Measurements from ENCODE around the gene ANKRD16. TPM values are rescaled to one million over a fixed set of nuclear protein-coding genes. Genes with fewer than 3 reads are reported as not detected.
"Not testable (repeated sequence)": the region's sequence is repeated elsewhere in the genome, so short reads cannot be mapped to it uniquely, and the experiment has no call there.

The ANKRD16 gene
- total RNA-seq, 2 donors from 2014 or later, result 3.9 to 5.8 TPM

DNA sequence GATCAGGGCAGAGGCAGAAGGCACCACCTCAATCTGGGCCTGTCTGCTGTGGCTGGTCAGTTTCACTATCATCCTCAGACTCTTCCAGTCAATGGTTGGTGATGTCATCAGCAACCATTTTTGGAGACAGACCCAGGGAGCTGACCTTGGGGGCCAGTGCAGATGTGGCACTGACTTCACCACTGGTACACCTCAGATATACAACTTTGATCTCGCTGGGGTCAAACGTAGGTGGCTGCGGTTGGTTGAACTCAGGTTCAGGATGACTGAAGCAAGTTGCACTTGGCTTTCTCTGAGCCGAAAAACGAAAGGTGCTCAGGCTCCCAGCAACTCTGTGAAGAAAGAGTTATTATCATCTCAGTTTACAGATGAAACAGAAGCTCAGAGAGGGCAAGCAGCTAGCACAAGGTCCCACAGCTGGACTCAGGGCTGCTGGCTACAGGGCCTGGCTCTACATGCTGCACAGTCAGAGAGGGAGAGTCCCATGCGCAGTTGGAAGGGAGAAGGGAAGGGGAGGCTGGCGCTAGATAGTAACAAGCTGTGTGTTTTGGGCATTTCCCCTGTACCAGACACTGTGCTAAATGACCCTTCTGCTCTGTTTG lies 27.2 kb downstream of the ANKRD16 start:
- peak; percentile 63 to 91 for ATAC-seq (replicated peaks in 1 of 2)
- no peak overlapping the region for H3K27ac Mint-ChIP-seq
- no peaks in the 10 kb centered on the region for H3K4me1 Mint-ChIP-seq (ENCODE audit: low read depth)
- peaks cover 0 to 3% of the 10 kb centered on the region in 2 donors for H3K36me3 Mint-ChIP-seq (ENCODE audit: insufficient read depth in 2 of 2)
- H3K27me3 Mint-ChIP-seq (ENCODE audit: low read depth), result no peaks in the 10 kb centered on the region
- peak overlapping the region in 1 of 2 donors; percentile 19 for H3K4me3 Mint-ChIP-seq
- peak; percentile 8 to 10 for DNase-seq
- no peaks in the 10 kb centered on the region for H3K9me3 Mint-ChIP-seq

DNA sequence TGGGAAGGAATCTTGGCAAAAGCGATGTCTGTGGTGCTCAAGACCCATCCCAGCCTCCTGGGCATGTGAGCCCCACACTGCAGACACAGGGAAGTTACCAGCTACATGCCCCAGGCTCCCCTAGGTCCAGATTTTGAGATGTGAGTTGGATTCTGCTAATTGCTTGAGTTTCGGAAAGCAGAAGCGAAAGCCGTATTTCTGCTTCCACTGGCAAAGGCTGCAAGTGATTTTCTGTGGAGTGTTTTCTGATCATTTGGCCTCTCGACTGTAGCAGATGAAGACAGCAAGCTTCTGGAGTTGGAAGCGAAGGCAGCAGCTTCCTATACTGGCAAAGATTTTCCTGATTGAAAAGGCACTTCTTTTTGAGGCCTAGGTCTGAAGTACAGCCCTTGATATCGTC lies 29.6 kb downstream of the ANKRD16 start:
- Mint-ChIP-seq H3K4me3 (no peak overlapping the region), H3K27me3 (ENCODE audit: low read depth) (peaks cover 5% of the 10 kb centered on the region), H3K36me3 (ENCODE audit: insufficient read depth in 2 of 2) (peaks cover 0 to 3% of the 10 kb centered on the region in 2 donors), H3K9me3 (no peaks in the 10 kb centered on the region), H3K4me1 (ENCODE audit: low read depth) (no peaks in the 10 kb centered on the region), H3K27ac (no peak overlapping the region)
- ATAC-seq (replicated peaks in 1 of 2), result no peak
- no peak for DNase-seq

DNA sequence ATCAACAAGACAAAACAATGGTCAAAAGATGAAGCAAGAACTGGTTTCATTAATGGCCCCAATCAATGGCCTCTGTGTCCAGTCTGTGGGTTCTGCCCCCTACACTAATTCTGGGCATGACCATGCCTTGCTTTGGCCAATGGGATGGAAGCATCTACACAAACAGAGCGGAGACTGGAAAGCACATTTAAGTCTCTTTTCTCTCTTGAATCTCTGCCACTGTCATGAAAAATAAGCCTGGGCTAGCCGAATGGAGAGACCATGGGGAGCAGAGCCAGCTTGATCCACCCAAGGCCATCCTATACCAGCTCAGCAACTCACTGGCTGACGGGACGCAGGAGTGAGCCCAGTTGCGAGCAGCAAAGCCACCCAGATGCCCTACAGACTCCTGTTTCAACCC lies 30.9 kb downstream of the ANKRD16 start:
- H3K9me3 Mint-ChIP-seq, result no peaks in the 10 kb centered on the region
- no peak overlapping the region for H3K4me3 Mint-ChIP-seq
- ATAC-seq (replicated peaks in 1 of 2), result no peak
- H3K27me3 Mint-ChIP-seq (ENCODE audit: low read depth), result peaks cover 5% of the 10 kb centered on the region
- H3K4me1 Mint-ChIP-seq (ENCODE audit: low read depth), result no peaks in the 10 kb centered on the region
- peaks cover 0 to 3% of the 10 kb centered on the region in 2 donors for H3K36me3 Mint-ChIP-seq (ENCODE audit: insufficient read depth in 2 of 2)
- DNase-seq, result no peak
- no peak overlapping the region for H3K27ac Mint-ChIP-seq

DNA sequence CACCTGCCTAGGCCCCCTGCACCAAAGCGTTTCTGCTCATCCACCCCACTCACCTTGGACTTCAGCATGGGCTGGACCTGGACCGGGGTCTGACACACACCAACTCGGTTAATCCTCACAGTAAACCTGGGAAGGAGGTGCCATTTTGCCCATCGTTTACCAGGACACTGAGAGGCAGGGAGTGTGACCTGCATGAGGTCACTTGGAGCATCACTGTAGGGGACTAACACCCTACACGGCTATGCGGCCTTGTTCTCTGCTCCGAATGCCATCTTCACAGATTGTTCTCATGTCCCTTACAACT lies 33.0 kb downstream of the ANKRD16 start:
- H3K9me3 Mint-ChIP-seq, result no peaks in the 10 kb centered on the region
- no peaks in the 10 kb centered on the region for H3K36me3 Mint-ChIP-seq (ENCODE audit: insufficient read depth in 2 of 2)
- DNase-seq (no peak), ATAC-seq (replicated peaks in 1 of 2) (no peak)
- no peaks in the 10 kb centered on the region for H3K4me1 Mint-ChIP-seq (ENCODE audit: low read depth)
- H3K27me3 Mint-ChIP-seq (ENCODE audit: low read depth), result peaks cover 11% of the 10 kb centered on the region
- H3K4me3 Mint-ChIP-seq, result no peak overlapping the region
- no peak overlapping the region for H3K27ac Mint-ChIP-seq

DNA sequence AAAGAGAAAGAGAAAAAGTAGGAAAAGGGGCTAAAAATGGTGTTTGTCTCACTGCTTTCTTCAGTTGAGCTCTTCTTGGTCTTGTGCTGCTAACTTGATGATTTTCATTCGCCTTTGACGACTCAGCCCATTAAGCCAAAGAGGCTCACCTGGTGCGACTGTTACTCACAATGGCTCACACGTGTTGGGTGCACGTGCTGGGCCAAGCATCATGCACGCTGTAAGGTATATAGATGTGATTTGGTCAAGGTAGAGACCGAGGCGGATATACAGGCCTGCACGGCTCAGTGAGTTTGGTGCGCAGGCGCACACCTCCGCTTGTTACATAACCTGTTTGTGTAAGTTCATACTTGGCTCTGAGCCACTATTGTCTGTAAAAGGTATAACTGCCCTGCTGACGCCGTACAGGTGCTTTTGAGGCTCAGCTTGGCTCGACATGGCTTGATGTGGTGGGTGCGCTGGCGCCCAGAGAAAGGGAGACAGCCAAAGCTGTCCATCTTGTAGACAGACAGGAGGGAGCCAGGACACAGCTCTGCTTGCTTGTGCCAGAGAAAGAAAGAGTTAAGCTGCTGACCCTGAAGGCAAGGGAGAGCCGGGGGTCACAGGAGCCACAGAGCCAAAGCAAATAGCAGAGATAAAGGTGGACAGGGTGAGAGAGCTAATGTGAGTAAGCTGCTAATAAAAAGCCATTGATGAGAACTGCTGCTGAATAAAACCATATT lies 33.6 kb downstream of the ANKRD16 start:
- Mint-ChIP-seq H3K27me3 (ENCODE audit: low read depth) (peaks cover 11% of the 10 kb centered on the region), H3K4me3 (no peak overlapping the region), H3K4me1 (ENCODE audit: low read depth) (no peaks in the 10 kb centered on the region), H3K9me3 (no peaks in the 10 kb centered on the region), H3K27ac (no peak overlapping the region), H3K36me3 (ENCODE audit: insufficient read depth in 2 of 2) (no peaks in the 10 kb centered on the region)
- no peak for ATAC-seq (replicated peaks in 1 of 2)
- DNase-seq, result no peak

DNA sequence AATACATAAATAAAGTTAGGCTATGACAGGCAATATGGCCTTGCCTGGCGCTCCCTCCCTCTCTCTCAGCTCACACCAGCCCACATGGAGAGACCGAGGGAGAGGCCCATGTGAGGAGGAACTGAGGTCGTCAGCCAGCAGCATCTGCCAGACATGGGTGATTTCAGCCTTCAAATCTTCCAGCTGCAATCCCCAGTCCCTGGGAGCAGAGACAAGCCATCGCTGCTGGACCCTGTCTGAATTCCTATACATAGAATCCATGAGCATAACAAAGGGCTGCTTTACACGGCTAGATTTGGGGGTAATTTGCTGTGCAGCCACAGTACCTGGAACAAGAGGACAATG lies 35.6 kb downstream of the ANKRD16 start:
- H3K27ac Mint-ChIP-seq, result no peak overlapping the region
- no peaks in the 10 kb centered on the region for H3K36me3 Mint-ChIP-seq (ENCODE audit: insufficient read depth in 2 of 2)
- H3K9me3 Mint-ChIP-seq, result no peaks in the 10 kb centered on the region
- no peak overlapping the region for H3K4me3 Mint-ChIP-seq
- DNase-seq (no peak), ATAC-seq (replicated peaks in 1 of 2) (no peak)
- peaks cover 11% of the 10 kb centered on the region for H3K27me3 Mint-ChIP-seq (ENCODE audit: low read depth)
- no peaks in the 10 kb centered on the region for H3K4me1 Mint-ChIP-seq (ENCODE audit: low read depth)

DNA sequence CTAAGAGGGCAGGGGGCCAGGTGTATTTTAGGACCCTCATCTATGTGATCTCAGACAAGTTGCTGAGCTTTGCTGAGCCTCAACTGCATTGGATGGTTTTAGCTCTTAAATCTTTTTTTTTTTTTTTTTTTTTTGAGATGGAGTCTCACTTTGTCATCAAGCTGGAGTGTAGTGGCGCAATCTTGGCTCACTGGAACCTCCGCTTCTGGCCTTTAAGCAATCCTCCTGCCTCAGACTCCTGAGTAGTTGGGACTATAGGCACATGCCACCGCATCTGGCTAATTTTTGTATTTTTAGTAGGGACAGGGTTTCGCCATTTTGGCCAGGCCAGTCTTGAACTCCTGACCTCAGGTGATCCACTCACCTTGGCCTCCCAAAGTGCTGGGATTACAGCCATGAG lies 43.0 kb downstream of the ANKRD16 start:
- not testable (repeated sequence) for H3K36me3 Mint-ChIP-seq (ENCODE audit: insufficient read depth in 2 of 2); DNase-seq; ATAC-seq (replicated peaks in 1 of 2); H3K27me3 Mint-ChIP-seq (ENCODE audit: low read depth); H3K9me3 Mint-ChIP-seq; H3K4me3 Mint-ChIP-seq
- peak overlapping the region; percentile 86 for H3K27ac Mint-ChIP-seq
- H3K4me1 Mint-ChIP-seq (ENCODE audit: low read depth), result peaks cover 40% of the 10 kb centered on the region

DNA sequence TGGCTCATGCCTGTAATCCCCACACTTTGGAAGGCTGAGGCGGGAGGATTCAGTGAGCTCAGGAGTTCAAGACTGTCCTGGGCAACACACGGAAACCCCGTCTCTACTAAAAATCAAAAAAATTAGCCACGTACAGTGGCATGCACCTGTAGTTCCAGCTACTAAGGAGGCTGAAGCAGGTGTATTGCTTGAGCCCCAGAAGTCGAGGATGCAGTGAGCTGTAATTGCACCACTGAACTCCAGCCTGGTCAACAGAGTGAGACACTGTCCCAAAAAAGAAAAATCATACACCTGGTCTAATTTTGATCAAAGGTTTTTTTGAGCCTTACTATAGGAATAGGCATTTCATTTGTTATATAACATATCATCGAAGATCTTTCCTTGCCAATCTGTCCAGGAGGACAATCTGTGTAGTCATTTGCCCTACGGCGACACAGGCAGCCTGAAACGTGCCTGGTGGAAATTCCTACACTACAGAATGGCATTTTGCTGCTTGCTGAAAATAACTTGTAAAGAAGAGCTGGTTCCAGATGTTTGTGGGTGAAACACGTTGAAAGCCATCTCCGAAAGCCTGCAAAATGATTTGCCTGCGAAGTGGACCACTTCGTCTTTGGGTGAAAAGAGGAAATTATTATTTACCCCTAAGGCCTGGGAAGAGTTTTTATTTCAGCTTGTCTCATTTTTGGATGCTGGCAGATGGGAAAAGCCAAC lies 45.2 kb downstream of the ANKRD16 start:
- no peaks in the 10 kb centered on the region for H3K9me3 Mint-ChIP-seq
- H3K36me3 Mint-ChIP-seq (ENCODE audit: insufficient read depth in 2 of 2), result peaks cover 0 to 1% of the 10 kb centered on the region in 2 donors
- DNase-seq (no peak), ATAC-seq (replicated peaks in 1 of 2) (peak in 1 of 2 donors; percentile 3)
- H3K27me3 Mint-ChIP-seq (ENCODE audit: low read depth), result peaks cover 9% of the 10 kb centered on the region
- H3K4me3 Mint-ChIP-seq, result peak overlapping the region; percentile 53 to 55
- H3K27ac Mint-ChIP-seq, result peak overlapping the region; percentile 11
- peaks cover 40% of the 10 kb centered on the region for H3K4me1 Mint-ChIP-seq (ENCODE audit: low read depth)

DNA sequence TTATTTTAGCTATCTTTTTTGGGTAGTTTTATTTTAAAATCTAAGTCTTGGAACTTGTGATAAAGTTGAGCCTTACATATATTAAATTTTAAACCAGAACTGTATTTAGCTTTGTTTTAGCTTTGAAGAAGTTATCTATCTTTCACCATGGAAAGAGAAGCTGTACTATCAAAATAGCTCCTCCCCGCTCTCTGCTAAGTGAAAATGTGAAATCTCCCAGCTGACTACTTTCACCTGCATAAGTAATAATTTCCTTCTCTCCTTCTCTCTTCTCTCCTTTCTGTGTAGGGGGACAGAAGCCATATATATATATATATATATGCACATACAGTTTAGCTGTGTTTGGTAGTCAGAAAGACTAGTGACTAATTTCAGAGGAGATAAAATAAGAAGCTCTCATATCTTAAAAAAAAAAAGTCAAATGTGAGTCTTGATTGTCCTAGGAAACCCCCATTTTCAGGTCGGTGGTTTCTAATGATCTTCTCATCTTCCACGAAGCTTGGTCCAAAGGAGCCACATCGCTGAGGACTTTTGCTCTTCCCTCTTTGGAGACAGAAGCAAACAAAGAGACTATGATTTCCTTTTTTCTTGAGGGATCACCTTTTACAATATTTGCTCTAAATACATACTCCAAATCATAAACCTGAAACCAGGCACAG lies 45.9 kb downstream of the ANKRD16 start:
- H3K9me3 Mint-ChIP-seq, result no peaks in the 10 kb centered on the region
- peak in 1 of 2 donors; percentile 8 for DNase-seq
- peak; percentile 65 to 74 for ATAC-seq (replicated peaks in 1 of 2)
- H3K4me3 Mint-ChIP-seq, result peak overlapping the region; percentile 53 to 55
- peaks cover 12% of the 10 kb centered on the region for H3K27me3 Mint-ChIP-seq (ENCODE audit: low read depth)
- H3K4me1 Mint-ChIP-seq (ENCODE audit: low read depth), result peaks cover 40% of the 10 kb centered on the region
- H3K36me3 Mint-ChIP-seq (ENCODE audit: insufficient read depth in 2 of 2), result peaks cover 0 to 1% of the 10 kb centered on the region in 2 donors
- H3K27ac Mint-ChIP-seq, result peak overlapping the region; percentile 11

DNA sequence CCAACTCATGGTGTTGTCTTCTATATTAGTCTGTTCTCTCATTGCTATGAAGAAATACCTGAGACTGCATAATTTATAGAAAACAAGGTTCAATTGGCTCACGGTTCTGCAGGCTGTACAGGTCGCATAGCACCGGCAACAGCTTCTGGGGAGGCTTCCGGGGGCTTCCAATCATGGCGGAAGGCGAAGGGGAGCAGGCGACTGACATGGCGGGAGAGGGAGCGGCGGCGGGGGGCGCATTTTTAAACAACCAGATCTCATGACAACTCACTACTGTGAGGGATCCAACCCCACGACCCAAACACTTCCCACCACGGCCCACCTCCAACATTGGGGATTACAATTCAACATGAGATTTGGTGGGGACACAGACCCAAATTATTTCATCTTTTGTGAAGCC lies 47.7 kb downstream of the ANKRD16 start:
- Mint-ChIP-seq H3K27ac (no peak overlapping the region), H3K4me3 (no peak overlapping the region), H3K4me1 (ENCODE audit: low read depth) (peaks cover 40% of the 10 kb centered on the region), H3K9me3 (no peaks in the 10 kb centered on the region), H3K27me3 (ENCODE audit: low read depth) (peaks cover 15% of the 10 kb centered on the region), H3K36me3 (ENCODE audit: insufficient read depth in 2 of 2) (peaks cover 0 to 1% of the 10 kb centered on the region in 2 donors)
- DNase-seq (no peak), ATAC-seq (replicated peaks in 1 of 2) (no peak)

DNA sequence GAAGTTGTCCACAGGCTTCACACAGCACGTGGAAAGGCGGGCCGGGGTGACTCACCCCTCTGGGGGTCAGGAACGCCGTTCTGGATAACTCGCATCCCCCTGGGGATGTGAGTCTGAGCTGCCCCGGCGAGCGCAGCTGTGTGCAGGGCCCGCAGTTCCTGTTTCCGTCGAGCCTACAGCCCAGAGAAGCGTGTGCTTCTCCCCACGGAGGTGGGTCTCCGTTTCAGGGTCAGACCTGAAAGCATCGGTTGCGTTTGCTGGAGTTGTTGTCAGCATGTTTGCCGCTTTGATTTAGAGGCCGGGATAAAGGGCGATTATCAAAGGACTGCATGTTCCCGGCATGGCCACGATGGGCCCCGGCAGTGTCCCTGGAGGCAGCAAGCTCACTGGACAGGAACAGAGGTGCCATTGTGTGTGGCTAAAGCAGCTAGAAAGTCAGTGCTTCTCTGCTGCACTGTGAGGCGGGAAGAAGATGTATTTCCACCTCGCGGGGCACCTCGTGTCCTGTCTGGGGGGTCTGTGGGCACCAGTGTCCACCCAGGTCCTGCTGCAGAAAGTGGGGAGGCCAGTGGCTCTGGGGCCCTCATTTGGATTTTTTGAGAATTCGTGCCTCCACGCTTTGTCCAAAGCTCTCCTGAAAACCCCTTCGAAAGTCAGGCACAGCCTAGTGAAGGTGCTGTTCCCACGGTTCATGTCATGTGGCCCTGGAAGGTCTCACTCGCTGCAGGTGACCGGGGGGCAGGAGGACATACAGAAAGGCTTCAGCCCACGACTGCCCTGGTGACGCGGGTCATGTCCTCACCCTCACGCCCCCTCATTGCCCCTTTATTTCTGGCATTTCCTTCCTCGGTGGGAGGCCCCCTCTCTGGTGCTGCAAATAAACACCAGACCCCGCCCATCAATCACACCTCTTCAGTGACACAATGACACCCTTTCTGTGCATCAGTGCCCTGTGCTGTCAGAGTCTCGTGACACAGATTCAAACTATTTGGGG lies 49.1 kb downstream of the ANKRD16 start:
- no peak overlapping the region for H3K27ac Mint-ChIP-seq

DNA sequence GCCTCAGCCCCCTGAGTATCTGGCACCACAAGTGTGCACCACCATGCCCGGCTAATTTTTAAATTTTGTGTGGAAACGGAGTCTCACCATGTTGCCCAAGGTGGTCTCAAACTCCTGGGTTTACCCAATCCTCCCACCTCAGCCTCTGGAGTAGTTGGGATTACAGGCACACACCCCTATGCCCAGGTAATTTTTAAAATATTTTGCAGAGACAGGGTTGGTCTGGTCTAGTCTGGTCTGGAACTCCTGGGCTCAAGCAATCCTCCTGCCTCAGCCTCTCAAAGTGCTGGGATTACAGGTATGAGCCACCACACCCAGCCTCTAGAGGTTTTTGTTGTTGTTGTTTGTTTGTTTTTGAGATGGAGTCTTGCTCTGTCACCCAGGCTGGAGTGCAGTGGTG lies 53.5 kb downstream of the ANKRD16 start:
- DNase-seq; H3K4me3 Mint-ChIP-seq; H3K36me3 Mint-ChIP-seq (ENCODE audit: insufficient read depth in 2 of 2); H3K27ac Mint-ChIP-seq; H3K9me3 Mint-ChIP-seq; H3K4me1 Mint-ChIP-seq (ENCODE audit: low read depth); ATAC-seq (replicated peaks in 1 of 2): not testable (repeated sequence)
- H3K27me3 Mint-ChIP-seq (ENCODE audit: low read depth), result peaks cover 15% of the 10 kb centered on the region

More for the DNA sequence above, 49.1 kb downstream of the ANKRD16 start:
- Mint-ChIP-seq H3K9me3 (no peaks in the 10 kb centered on the region), H3K4me1 (ENCODE audit: low read depth) (peaks cover 28% of the 10 kb centered on the region), H3K27me3 (ENCODE audit: low read depth) (peaks cover 15% of the 10 kb centered on the region), H3K4me3 (no peak overlapping the region), H3K36me3 (ENCODE audit: insufficient read depth in 2 of 2) (no peaks in the 10 kb centered on the region)
- no peak for ATAC-seq (replicated peaks in 1 of 2)
- no peak for DNase-seq

All from activated T-cell treated with anti-CD3 and anti-CD28 coated beads, Interleukin-2, amount 50 U/mL, for 72 hours (primary cell).